ENCODE results near the gene PIK3R4. TPM values are rescaled to one million over a fixed set of nuclear protein-coding genes. Genes with fewer than 3 reads are reported as not detected.

PIK3R4 gene
- total RNA-seq, 2 experiments from 2014 or later = 13.7 to 14.5 TPM

DNA sequence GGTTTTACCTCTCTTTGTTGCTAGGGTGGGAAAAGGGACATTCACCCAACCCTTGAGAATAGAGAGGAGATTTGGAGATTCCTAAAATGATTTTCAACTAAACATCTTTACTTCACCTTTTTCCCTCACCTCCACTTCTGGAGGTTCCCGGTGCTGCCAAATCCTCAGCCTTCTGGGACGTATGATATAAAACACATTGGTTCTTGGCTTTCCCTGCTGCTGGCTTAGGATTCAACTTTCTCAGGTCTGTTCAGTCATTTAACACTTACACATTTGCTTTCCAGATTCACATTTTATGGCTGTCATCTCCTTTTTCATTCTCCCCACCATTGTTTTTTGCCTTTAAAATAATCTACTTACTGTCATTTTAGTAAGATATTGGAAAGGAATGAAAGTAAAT lies 106.6 kb downstream of the PIK3R4 start:
- no peaks in the 10 kb centered on the region for H3K4me1 ChIP-seq (ENCODE audit: insufficient read depth, low read length)
- ChIA-PET POLR2A (no interaction called here), CTCF (no interaction called here)
- peaks cover 6% of the 10 kb centered on the region for H3K27me3 Mint-ChIP-seq
- H3K27me3 ChIP-seq (ENCODE audit: control insufficient read depth in 1 of 2, insufficient read depth in 2 of 2, low read length in 2 of 2) = no peaks in the 10 kb centered on the region
- H3K9me3 Mint-ChIP-seq = peaks cover 2% of the 10 kb centered on the region
- no peak for TF ChIP-seq CTCF (IDR thresholded peaks at IDR 0.05)
- DNase-seq = no peak
- no peak overlapping the region for H3K4me3 ChIP-seq (ENCODE audit: low read length)
- H3K4me1 Mint-ChIP-seq (ENCODE audit: low read depth) = no peaks in the 10 kb centered on the region
- no peak overlapping the region for H3K4me3 Mint-ChIP-seq
- no peak overlapping the region for H3K27ac ChIP-seq (ENCODE audit: low read depth in 1 of 2, low read length in 2 of 2)
- intact Hi-C loops (cut with DNase I, micrococcal nuclease) = no loop called here
- H3K36me3 ChIP-seq (ENCODE audit: insufficient read depth, low read length) = no peaks in the 10 kb centered on the region
- H3K36me3 Mint-ChIP-seq (ENCODE audit: low read depth) = no peaks in the 10 kb centered on the region
- no peaks in the 10 kb centered on the region for H3K9me3 ChIP-seq (ENCODE audit: control insufficient read depth in 1 of 2, insufficient read depth in 1 of 2, low read length in 2 of 2)
- no peak overlapping the region for H3K27ac Mint-ChIP-seq
- no peak for ATAC-seq (ENCODE audit: poor library complexity)

- H3K4me3 Mint-ChIP-seq = no peak overlapping the region
- H3K36me3 Mint-ChIP-seq (ENCODE audit: low read depth) = no peaks in the 10 kb centered on the region
- Histone ChIP-seq H3K4me3 (ENCODE audit: low read length) (no peak overlapping the region), H3K27me3 (ENCODE audit: control insufficient read depth in 1 of 2, insufficient read depth in 2 of 2, low read length in 2 of 2) (no peaks in the 10 kb centered on the region), H3K9me3 (ENCODE audit: control insufficient read depth in 1 of 2, insufficient read depth in 1 of 2, low read length in 2 of 2) (no peaks in the 10 kb centered on the region), H3K27ac (ENCODE audit: low read depth in 1 of 2, low read length in 2 of 2) (no peak overlapping the region), H3K36me3 (ENCODE audit: insufficient read depth, low read length) (no peaks in the 10 kb centered on the region), H3K4me1 (ENCODE audit: insufficient read depth, low read length) (no peaks in the 10 kb centered on the region)
- H3K9me3 Mint-ChIP-seq = peaks cover 2% of the 10 kb centered on the region
- ChIA-PET CTCF (no interaction called here), POLR2A (no interaction called here)
- intact Hi-C loops (cut with DNase I, micrococcal nuclease) = no loop called here
- H3K27ac Mint-ChIP-seq = no peak overlapping the region
- peaks cover 2% of the 10 kb centered on the region for H3K27me3 Mint-ChIP-seq
- no peak for TF ChIP-seq CTCF (IDR thresholded peaks at IDR 0.05)
- ATAC-seq (ENCODE audit: poor library complexity) (no peak), DNase-seq (no peak)
- H3K4me1 Mint-ChIP-seq (ENCODE audit: low read depth) = no peaks in the 10 kb centered on the region
Measured at GRCh38 chr3:130636480-130637234, 110.0 kb downstream of the PIK3R4 start.

- H3K36me3 ChIP-seq (ENCODE audit: insufficient read depth, low read length) = no peaks in the 10 kb centered on the region
- POLR2A ChIA-PET = no interaction called here
Measured at GRCh38 chr3:130635978-130636377, 110.7 kb downstream of the PIK3R4 start.

More at GRCh38 chr3:130635978-130636377, 110.7 kb downstream of the PIK3R4 start:
- intact Hi-C loops (cut with DNase I, micrococcal nuclease) = no loop called here
- Histone ChIP-seq H3K4me3 (ENCODE audit: low read length) (no peak overlapping the region), H3K9me3 (ENCODE audit: control insufficient read depth in 1 of 2, insufficient read depth in 1 of 2, low read length in 2 of 2) (no peaks in the 10 kb centered on the region), H3K27me3 (ENCODE audit: control insufficient read depth in 1 of 2, insufficient read depth in 2 of 2, low read length in 2 of 2) (no peaks in the 10 kb centered on the region), H3K4me1 (ENCODE audit: insufficient read depth, low read length) (no peaks in the 10 kb centered on the region), H3K27ac (ENCODE audit: low read depth in 1 of 2, low read length in 2 of 2) (no peak overlapping the region)
- Mint-ChIP-seq H3K4me1 (ENCODE audit: low read depth) (no peaks in the 10 kb centered on the region), H3K27me3 (no peaks in the 10 kb centered on the region), H3K27ac (no peak overlapping the region), H3K4me3 (no peak overlapping the region), H3K36me3 (ENCODE audit: low read depth) (no peaks in the 10 kb centered on the region), H3K9me3 (peaks cover 2% of the 10 kb centered on the region)
- CTCF ChIA-PET = no interaction called here
- no peak for TF ChIP-seq CTCF (IDR thresholded peaks at IDR 0.05)
- ATAC-seq (ENCODE audit: poor library complexity) = no peak
- DNase-seq = no peak

Measured in CD4-positive, alpha-beta T cell (primary cell).